RWPE2 (cell line): ENCODE data around the gene RFX3.

Experiments used
- ATAC-seq: fragments of 200-7000 bp; cut with Tn5 transposase; 3 replicates; pipeline ENCODE4 v1.9.1; 2021; ENCODE audit warnings: low read depth
- DNase-seq: peaks from one replicate; pipeline ENCODE4 v3.0.0-alpha.2; 2020; ENCODE audit warnings: low spot score
- H3K27ac ChIP-seq: fragments of 450-650 bp; 2 replicates; pipeline ENCODE4 v1.5.1; 2017; ENCODE audit warnings: mild to moderate bottlenecking; ENCODE audit not compliant: poor library complexity, severe bottlenecking
- H3K27me3 ChIP-seq: fragments of 250-450 bp; sonication (Bioruptor Pico); 2 replicates; pipeline ENCODE4 v1.5.1; 2021; ENCODE audit warnings: mild to moderate bottlenecking, moderate library complexity; ENCODE audit not compliant: insufficient read depth, poor library complexity, severe bottlenecking
- H3K36me3 ChIP-seq: fragments of 250-450 bp; sonication (Bioruptor Pico); 2 replicates; pipeline ENCODE4 v1.5.1; 2020; ENCODE audit warnings: low read depth, mild to moderate bottlenecking, moderate library complexity
- H3K4me1 ChIP-seq: fragments of 250-450 bp; sonication (Bioruptor Pico); 2 replicates; pipeline ENCODE4 v1.5.1; 2021; ENCODE audit warnings: mild to moderate bottlenecking, moderate library complexity; ENCODE audit not compliant: insufficient read depth, poor library complexity, severe bottlenecking
- H3K4me3 ChIP-seq: fragments of 250-450 bp; sonication (Bioruptor Pico); 2 replicates; pipeline ENCODE4 v1.5.1; 2021; ENCODE audit warnings: mild to moderate bottlenecking, moderate library complexity; ENCODE audit not compliant: severe bottlenecking
- H3K9me3 ChIP-seq: fragments of 250-450 bp; sonication (Bioruptor Pico); 2 replicates; pipeline ENCODE4 v1.5.1; 2021; ENCODE audit warnings: mild to moderate bottlenecking, moderate library complexity; ENCODE audit not compliant: severe bottlenecking
- CTCF ChIP-seq: fragments of 450-650 bp; IDR thresholded peaks from one replicate; pipeline ENCODE4 v1.5.1; 2017; ENCODE audit warnings: mild to moderate bottlenecking, moderate library complexity; ENCODE audit not compliant: poor library complexity, severe bottlenecking

RFX3 gene

GRCh38 chr9:3475300-3476020 lies 50.3 kb downstream of the RFX3 start:
- no peak overlapping the region for H3K4me3 ChIP-seq
- H3K27ac ChIP-seq, result no peak overlapping the region
- peaks cover 18% of the 10 kb centered on the region for H3K4me1 ChIP-seq
- DNase-seq, result no peak
- H3K36me3 ChIP-seq, result peaks cover 11% of the 10 kb centered on the region; the same call in 1 of the 2 replicates
- ATAC-seq, result no peak
- no peak for TF ChIP-seq CTCF
- H3K27me3 ChIP-seq, result no peaks in the 10 kb centered on the region
- no peaks in the 10 kb centered on the region for H3K9me3 ChIP-seq

GRCh38 chr9:3474821-3475220 lies 51.0 kb downstream of the RFX3 start:
- no peak for TF ChIP-seq CTCF
- H3K36me3 ChIP-seq, result peaks cover 11% of the 10 kb centered on the region; the same call in 1 of the 2 replicates
- no peaks in the 10 kb centered on the region for H3K27me3 ChIP-seq
- peaks cover 18% of the 10 kb centered on the region for H3K4me1 ChIP-seq
- no peak for ATAC-seq
- DNase-seq, result no peak
- no peak overlapping the region for H3K4me3 ChIP-seq
- H3K27ac ChIP-seq, result no peak overlapping the region
- H3K9me3 ChIP-seq, result no peaks in the 10 kb centered on the region

- no peak overlapping the region for H3K4me3 ChIP-seq
- H3K36me3 ChIP-seq, result peaks cover 4% of the 10 kb centered on the region; the same call in 1 of the 2 replicates
- no peak for DNase-seq
- no peak for ATAC-seq
- peaks cover 6% of the 10 kb centered on the region for H3K4me1 ChIP-seq
- H3K9me3 ChIP-seq, result no peaks in the 10 kb centered on the region
- H3K27ac ChIP-seq, result no peak overlapping the region
- no peaks in the 10 kb centered on the region for H3K27me3 ChIP-seq
- no peak for TF ChIP-seq CTCF
Observed at GRCh38 chr9:3473405-3473804, 52.4 kb downstream of the RFX3 start.

GRCh38 chr9:3471883-3472282 lies 53.9 kb downstream of the RFX3 start:
- no peak for ATAC-seq
- Histone ChIP-seq H3K4me1 (no peaks in the 10 kb centered on the region), H3K36me3 (no peaks in the 10 kb centered on the region; the same call in 1 of the 2 replicates), H3K9me3 (no peaks in the 10 kb centered on the region), H3K4me3 (no peak overlapping the region), H3K27ac (no peak overlapping the region), H3K27me3 (no peaks in the 10 kb centered on the region)
- TF ChIP-seq CTCF, result no peak
- no peak for DNase-seq

GRCh38 chr9:3468421-3469205 lies 57.2 kb downstream of the RFX3 start:
- DNase-seq, result no peak
- Histone ChIP-seq H3K9me3 (no peaks in the 10 kb centered on the region), H3K4me3 (no peak overlapping the region), H3K4me1 (no peaks in the 10 kb centered on the region), H3K27ac (no peak overlapping the region), H3K36me3 (no peaks in the 10 kb centered on the region), H3K27me3 (no peaks in the 10 kb centered on the region)
- no peak for ATAC-seq
- no peak for TF ChIP-seq CTCF
